ENCODE measurements around the gene CEMIP.

DNA sequence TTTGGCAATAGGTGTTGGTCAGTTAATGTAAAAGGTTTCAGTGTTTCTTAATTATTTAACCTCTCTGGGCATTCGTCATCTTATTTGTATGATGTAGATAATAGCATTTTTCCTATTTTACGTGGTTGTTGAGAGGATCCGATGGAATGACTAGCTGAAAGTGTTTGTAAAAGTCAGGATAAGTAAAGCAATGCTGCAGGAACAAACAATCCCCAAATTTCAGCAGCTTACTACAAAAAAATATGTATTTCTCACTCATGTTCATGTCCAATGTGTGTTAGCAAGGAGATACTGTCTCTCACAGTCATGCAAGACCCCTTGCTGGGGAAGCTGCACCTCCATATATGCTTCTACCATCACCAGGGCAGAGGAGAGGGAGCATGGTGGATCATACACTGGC, 38.7 kb downstream of the CEMIP start:
- TF ChIP-seq, protein P1, sequence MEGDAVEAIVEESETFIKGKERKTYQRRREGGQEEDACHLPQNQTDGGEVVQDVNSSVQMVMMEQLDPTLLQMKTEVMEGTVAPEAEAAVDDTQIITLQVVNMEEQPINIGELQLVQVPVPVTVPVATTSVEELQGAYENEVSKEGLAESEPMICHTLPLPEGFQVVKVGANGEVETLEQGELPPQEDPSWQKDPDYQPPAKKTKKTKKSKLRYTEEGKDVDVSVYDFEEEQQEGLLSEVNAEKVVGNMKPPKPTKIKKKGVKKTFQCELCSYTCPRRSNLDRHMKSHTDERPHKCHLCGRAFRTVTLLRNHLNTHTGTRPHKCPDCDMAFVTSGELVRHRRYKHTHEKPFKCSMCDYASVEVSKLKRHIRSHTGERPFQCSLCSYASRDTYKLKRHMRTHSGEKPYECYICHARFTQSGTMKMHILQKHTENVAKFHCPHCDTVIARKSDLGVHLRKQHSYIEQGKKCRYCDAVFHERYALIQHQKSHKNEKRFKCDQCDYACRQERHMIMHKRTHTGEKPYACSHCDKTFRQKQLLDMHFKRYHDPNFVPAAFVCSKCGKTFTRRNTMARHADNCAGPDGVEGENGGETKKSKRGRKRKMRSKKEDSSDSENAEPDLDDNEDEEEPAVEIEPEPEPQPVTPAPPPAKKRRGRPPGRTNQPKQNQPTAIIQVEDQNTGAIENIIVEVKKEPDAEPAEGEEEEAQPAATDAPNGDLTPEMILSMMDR (optimal IDR thresholded peaks at IDR 0.05 in 1 of 3, IDR thresholded peaks at IDR 0.05 in 1 of 3, conservative IDR thresholded peaks at IDR 0.05 in 1 of 3; ENCODE audit: extremely low read depth in 1 of 3, insufficient read depth in 2 of 3, low read length in 3 of 3) = no peak
- TF ChIP-seq EZH2 (IDR thresholded peaks at IDR 0.05; ENCODE audit: low read length) = no peak

Data from keratinocyte (primary cell).